Left ventricle myocardium inferior (tissue), 1 donor: ENCODE measurements around the gene PAX7. TPM values are rescaled to one million over a fixed set of nuclear protein-coding genes. Genes with fewer than 3 reads are reported as not detected.
"Not testable (repeated sequence)": the region's sequence is repeated elsewhere in the genome, so short reads cannot be mapped to it uniquely, and the experiment has no call there.

Experiments
- DNase-seq: peaks from one replicate; pipeline ENCODE4 v3.0.0-alpha.2; 2020
- H3K27ac ChIP-seq: fragments of 200-600 bp; replicated peaks from 2 replicates; pipeline ENCODE4 v1.8.0; 2021
- H3K27me3 ChIP-seq: fragments of 200-600 bp; 2 replicates; pipeline ENCODE4 v1.8.0; 2021; ENCODE audit warnings: low read depth
- H3K36me3 ChIP-seq: fragments of 200-600 bp; 2 replicates; pipeline ENCODE4 v1.8.0; 2021
- H3K4me1 ChIP-seq: fragments of 200-600 bp; 2 replicates; pipeline ENCODE4 v1.8.0; 2021
- H3K4me3 ChIP-seq: fragments of 200-600 bp; 2 replicates; pipeline ENCODE4 v1.8.0; 2021; ENCODE audit warnings: mild to moderate bottlenecking, moderate library complexity
- H3K9me3 ChIP-seq: fragments of 200-600 bp; replicated peaks from 2 replicates; pipeline ENCODE4 v1.8.0; 2021
- CTCF ChIP-seq: fragments of 200-600 bp; IDR thresholded peaks from 2 replicates; pipeline ENCODE4 v1.8.0; 2021; ENCODE audit warnings: antibody characterized with exemption, mild to moderate bottlenecking, borderline replicate concordance
- intact Hi-C: fragments of 100-400 bp; cut with micrococcal nuclease; formaldehyde crosslinking; loops from one replicate; pipeline ENCODE4 v1.11.0; 2022
- total RNA-seq: library from RNA; stranded (reverse); fragmentation: NEBNext Ultra II Directional; extraction: Animal tissue kit (Norgen Biotek cat#: 25700); gene quantifications from one replicate; pipeline ENCODE4 v1.2.1, GENCODE V29; 2021
- donor health status: DM: no; HTN: yes; CAD: no; lungs with severe emphysema.

Gene PAX7
- total RNA-seq, 1 donor from 2014 or later: not detected

- H3K27me3 ChIP-seq: peaks cover 100% of the 10 kb centered on the region
- intact Hi-C loops: no loop called here
- no peak for DNase-seq
- no peak overlapping the region for H3K4me3 ChIP-seq
- H3K27ac ChIP-seq: no peak overlapping the region
- no peaks in the 10 kb centered on the region for H3K4me1 ChIP-seq
- H3K9me3 ChIP-seq: no peaks in the 10 kb centered on the region
- H3K36me3 ChIP-seq: no peaks in the 10 kb centered on the region
- TF ChIP-seq CTCF: no peak
Observed at GRCh38 chr1:18765725-18766124, 135.1 kb downstream of the PAX7 start.

GRCh38 chr1:18766328-18766727 lies 135.7 kb downstream of the PAX7 start:
- Histone ChIP-seq H3K9me3 (no peaks in the 10 kb centered on the region), H3K36me3 (no peaks in the 10 kb centered on the region), H3K27ac (no peak overlapping the region), H3K27me3 (peaks cover 100% of the 10 kb centered on the region), H3K4me1 (no peaks in the 10 kb centered on the region), H3K4me3 (no peak overlapping the region)
- intact Hi-C loops: no loop called here
- TF ChIP-seq CTCF: no peak
- DNase-seq: no peak

- H3K36me3 ChIP-seq, H3K4me1 ChIP-seq, H3K4me3 ChIP-seq, H3K27ac ChIP-seq, intact Hi-C loops, H3K9me3 ChIP-seq, DNase-seq: not testable (repeated sequence)
- peaks cover 100% of the 10 kb centered on the region for H3K27me3 ChIP-seq
Observed at GRCh38 chr1:18767576-18767975, 136.9 kb downstream of the PAX7 start.

GRCh38 chr1:18768086-18768485 lies 137.4 kb downstream of the PAX7 start:
- Histone ChIP-seq H3K36me3 (no peaks in the 10 kb centered on the region), H3K4me3 (no peak overlapping the region), H3K27ac (no peak overlapping the region), H3K27me3 (peaks cover 100% of the 10 kb centered on the region), H3K4me1 (no peaks in the 10 kb centered on the region), H3K9me3 (no peaks in the 10 kb centered on the region)
- intact Hi-C loops: no loop called here
- TF ChIP-seq CTCF: no peak
- DNase-seq: no peak

GRCh38 chr1:18769140-18769539 lies 138.5 kb downstream of the PAX7 start:
- no peak overlapping the region for H3K27ac ChIP-seq
- TF ChIP-seq CTCF: no peak
- intact Hi-C loops: no loop called here
- H3K4me1 ChIP-seq: no peaks in the 10 kb centered on the region
- no peak overlapping the region for H3K4me3 ChIP-seq
- no peaks in the 10 kb centered on the region for H3K9me3 ChIP-seq
- H3K36me3 ChIP-seq: no peaks in the 10 kb centered on the region
- H3K27me3 ChIP-seq: peaks cover 100% of the 10 kb centered on the region
- no peak for DNase-seq

- H3K27ac ChIP-seq: no peak overlapping the region
- H3K36me3 ChIP-seq: no peaks in the 10 kb centered on the region
- no peak overlapping the region for H3K4me3 ChIP-seq
- TF ChIP-seq CTCF: no peak
- intact Hi-C loops: no loop called here
- H3K4me1 ChIP-seq: no peaks in the 10 kb centered on the region
- no peaks in the 10 kb centered on the region for H3K9me3 ChIP-seq
- no peak for DNase-seq
- peaks cover 100% of the 10 kb centered on the region for H3K27me3 ChIP-seq
Observed at GRCh38 chr1:18770799-18771198, 140.2 kb downstream of the PAX7 start.
